Measurements from ENCODE around the gene ELAVL1.

- TF ChIP-seq PKNOX1 (IDR thresholded peaks at IDR 0.05) (no peak), BHLHE40 (IDR thresholded peaks at IDR 0.05; ENCODE audit: borderline replicate concordance) (no peak), SUZ12 (IDR thresholded peaks at IDR 0.05) (no peak), FOXK2 (IDR thresholded peaks at IDR 0.05) (no peak), ELF4 (IDR thresholded peaks at IDR 0.05) (no peak), FOXA1 (IDR thresholded peaks at IDR 0.05) (no peak), FOXM1 (IDR thresholded peaks at IDR 0.05; ENCODE audit: borderline replicate concordance) (no peak), SP1 (IDR thresholded peaks at IDR 0.05) (no peak), NFRKB (IDR thresholded peaks at IDR 0.05) (no peak), TARDBP (IDR thresholded peaks at IDR 0.05) (no peak), ARNT (IDR thresholded peaks at IDR 0.05) (no peak)
These were observed 52.4 kb downstream of the ELAVL1 start for GRCh38 chr19:7953060-7953459.

Measured in HEK293T (cell line).